ENCODE results near the gene SP1.
"Not testable (repeated sequence)": the region's sequence is repeated elsewhere in the genome, so short reads cannot be mapped to it uniquely, and the experiment has no call there.

SP1 gene

DNA sequence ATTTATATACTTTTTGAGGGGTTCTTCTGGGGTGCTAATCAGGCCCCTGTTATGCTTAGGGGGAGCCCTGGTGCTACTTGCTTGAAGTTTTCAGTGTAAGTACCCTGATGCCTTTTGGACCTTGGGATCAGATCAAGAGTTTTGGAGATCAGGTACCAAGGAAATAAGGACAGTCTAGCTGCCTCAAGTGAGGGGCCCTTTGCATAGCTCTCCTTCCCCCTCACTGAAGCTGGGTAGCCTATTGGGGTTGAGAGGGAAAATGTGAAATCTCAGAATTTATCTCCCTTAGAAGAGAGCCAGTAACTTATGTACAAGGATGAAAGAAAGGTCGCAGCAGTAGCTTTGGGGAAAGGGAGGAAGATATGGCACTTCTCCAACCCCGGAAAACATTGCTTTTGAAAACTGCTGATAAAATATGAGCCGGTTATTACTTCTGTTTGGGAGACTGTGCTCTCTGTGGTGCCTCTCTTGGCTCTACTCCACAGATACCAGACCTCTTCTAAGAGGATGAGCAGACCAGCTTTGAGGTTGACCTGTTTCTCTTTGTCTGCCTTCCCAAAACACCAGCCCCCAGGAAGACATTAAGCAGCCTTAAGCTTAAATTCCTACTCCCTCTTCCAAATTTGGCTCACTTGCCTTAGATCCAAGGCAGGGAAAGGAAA, 34.9 kb downstream of the SP1 start:
- DNase-seq, result no peak

DNA sequence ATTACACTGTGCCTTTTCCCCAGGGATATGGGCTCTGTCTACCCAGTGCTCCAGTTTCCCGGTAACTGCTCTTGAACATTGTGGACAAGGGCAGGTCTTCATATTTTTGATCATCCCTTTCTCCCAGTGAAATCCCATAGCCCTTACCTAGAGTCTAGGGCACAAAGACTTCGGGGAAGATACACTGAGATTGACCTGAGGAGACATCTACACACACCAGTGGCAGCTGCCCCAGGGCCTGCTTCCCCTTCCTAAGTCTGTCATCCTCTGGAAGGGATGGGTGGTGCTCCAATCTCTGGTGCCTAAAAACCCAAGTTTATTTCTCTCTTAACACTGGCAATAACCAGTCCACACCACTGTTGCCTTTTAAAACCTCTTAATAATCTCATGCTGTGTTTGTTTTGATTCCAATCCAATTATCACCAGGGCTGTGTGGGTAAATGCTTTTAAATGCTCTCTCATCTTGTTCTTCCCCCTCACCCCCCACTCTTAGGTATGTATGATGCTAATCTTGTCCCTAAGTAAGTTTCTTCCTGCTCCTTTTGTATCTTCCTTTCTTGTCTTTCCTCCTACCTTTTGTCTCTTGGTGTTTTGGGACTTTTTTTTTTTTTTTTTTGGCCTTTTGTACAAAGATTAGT, 35.9 kb downstream of the SP1 start:
- DNase-seq, result not testable (repeated sequence)

DNA sequence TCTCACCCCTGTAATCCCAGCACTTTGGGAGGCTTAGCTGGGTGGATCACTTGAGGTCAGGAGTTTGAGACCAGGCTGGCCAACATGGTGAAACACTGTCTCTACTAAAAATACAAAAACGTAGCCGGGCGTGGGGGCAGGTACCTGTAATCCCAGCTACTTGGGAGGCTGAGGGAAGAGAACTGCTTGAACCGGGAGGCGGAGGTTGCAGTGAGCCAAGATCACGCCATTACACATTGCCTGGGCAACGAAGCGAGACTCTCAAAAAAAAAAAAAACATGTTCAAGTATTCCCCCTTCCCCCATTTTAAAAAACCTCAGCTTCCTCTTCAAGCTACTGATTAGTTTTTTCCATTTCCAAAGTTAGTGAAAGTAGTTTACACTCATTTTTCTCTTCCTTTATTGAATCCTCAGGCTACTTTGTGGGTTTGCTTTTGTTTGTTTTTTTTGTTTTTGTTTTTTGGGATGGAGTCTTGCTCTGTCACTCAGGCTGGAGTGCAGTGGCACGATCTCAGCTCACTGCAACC, 37.4 kb downstream of the SP1 start:
- not testable (repeated sequence) for DNase-seq

DNA sequence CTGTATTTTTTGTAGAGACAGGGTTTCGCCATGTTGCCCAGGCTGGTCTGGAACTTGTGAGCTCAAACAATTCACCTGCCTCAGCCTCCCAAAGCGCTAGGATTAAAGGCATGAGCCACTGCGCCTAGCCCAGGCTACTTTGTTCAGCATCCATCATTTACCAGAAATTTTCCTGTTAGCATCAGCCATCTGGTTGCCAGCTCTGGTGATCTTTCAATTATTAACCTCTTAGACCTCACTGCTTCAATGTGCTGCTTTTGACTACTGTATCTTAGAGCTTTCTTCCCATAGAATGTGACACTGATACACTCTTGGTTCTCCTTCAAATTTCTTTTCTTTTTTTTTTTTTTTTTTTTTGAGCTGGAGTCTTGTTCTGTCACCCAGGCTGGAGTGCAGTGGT, 38.2 kb downstream of the SP1 start:
- DNase-seq, result no peak

DNA sequence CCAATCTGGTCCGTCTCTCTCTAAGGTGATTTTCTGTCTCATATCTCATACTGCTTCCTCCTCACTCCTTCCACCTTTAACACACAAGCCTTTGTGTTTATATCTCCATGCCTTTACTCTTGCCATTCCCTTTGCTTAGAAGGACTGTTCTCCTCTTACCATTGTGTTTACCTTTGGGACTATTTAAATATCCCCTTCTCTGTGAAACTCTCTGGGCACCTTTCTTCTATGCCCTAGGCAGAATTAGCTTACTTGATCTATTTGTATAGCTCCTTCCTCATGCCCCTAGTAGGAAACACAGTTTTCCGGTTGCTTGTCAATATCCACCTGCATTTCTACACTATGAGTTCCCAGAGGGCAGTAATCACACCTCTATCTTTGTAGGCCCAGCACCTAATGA, 39.8 kb downstream of the SP1 start:
- no peak for DNase-seq

DNA sequence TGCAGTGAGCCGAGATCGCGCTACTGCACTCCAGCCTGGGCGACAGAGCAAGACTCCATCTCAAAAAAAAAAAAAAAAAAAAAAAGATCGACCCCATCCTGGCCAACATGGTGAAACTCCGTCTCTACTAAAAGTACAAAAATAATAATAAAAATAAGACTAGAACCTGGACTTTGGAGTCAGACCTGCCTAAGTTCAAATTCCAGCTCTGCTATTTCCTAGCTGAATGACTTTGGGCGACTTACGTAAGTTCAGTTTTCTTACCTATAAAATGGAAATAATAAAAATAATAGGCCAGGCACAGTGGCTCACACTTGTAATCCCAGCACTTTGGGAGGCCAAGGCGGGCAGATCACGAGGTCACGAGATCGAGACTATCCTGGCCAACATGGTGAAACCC, 42.3 kb downstream of the SP1 start:
- not testable (repeated sequence) for DNase-seq

DNA sequence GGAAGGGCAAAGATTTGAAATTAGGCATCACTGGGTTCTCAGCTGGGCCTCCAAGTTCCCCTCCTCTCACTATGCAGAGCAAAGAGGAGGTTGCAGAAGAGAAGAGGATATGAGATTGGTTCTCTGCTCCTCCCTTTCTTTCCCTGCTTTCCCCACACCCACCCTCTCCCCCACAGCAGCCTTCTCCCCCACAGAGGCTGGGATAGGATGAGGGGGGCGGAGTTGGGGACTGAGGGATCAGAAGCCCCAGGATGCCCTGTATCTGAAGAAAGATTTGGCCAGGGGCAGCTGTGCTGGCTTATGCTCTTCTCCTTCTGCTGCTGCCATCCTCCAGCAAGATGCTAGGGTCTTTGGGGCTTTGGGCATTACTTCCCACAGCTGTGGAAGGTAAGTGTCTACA, 43.6 kb downstream of the SP1 start, which contains the start of gene AMHR2:
Gene AMHR2 (plus strand): TSS at position 259 of the 400 bp plus-strand sequence. CDS start 80 bp downstream, at position 339.
- DNase-seq, result no peak

DNA sequence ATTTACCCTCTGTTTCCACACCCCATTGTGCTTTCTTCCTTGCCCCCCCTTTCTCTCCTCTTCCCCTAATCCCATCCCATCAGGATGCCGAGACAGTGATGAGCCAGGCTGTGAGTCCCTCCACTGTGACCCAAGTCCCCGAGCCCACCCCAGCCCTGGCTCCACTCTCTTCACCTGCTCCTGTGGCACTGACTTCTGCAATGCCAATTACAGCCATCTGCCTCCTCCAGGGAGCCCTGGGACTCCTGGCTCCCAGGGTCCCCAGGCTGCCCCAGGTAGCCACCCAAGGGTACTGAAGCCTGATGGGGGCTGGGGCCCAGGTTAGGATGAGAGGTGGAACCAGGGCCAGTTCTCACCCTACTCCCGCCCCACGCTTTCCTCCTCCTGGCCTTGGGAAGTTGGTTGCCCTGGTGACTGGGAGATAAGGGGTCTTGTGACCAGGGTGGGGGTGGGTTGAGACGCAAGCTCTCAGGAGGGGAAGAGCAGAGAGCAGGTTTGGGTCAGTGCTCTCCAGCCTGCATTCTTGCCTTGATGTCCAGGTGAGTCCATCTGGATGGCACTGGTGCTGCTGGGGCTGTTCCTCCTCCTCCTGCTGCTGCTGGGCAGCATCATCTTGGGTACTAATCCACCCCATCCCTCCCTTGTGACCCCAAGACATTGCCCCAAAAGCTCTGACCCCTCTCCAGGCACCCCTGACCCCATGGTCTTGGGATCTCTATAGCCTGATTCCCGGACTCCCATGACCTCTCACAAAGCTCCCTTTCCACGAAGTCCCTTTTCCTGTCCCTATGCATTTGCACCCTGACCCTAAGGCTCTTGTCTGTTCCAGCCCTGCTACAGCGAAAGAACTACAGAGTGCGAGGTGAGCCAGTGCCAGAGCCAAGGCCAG, 44.9 kb downstream of the SP1 start:
- DNase-seq, result no peak

DNA sequence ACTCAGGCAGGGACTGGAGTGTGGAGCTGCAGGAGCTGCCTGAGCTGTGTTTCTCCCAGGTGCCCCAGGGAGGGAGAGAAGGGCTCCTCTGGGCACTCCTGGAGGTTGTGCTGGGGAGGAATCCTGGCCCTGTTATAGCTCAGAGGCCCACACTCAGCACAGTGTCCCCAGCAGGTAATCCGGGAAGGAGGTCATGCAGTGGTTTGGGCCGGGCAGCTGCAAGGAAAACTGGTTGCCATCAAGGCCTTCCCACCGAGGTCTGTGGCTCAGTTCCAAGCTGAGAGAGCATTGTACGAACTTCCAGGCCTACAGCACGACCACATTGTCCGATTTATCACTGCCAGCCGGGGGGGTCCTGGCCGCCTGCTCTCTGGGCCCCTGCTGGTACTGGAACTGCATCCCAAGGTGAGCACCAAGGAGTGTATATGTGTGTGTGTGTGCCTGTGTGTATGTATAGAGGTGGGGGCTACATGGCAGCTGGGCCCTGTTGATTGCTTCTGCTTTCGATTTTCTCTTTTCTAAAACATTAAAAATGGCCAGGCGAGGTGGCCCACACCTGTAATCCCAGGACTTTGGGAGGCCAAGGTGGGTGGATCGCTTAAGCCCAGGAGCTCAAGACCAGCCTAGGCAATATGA, 45.7 kb downstream of the SP1 start:
- no peak for DNase-seq

DNA sequence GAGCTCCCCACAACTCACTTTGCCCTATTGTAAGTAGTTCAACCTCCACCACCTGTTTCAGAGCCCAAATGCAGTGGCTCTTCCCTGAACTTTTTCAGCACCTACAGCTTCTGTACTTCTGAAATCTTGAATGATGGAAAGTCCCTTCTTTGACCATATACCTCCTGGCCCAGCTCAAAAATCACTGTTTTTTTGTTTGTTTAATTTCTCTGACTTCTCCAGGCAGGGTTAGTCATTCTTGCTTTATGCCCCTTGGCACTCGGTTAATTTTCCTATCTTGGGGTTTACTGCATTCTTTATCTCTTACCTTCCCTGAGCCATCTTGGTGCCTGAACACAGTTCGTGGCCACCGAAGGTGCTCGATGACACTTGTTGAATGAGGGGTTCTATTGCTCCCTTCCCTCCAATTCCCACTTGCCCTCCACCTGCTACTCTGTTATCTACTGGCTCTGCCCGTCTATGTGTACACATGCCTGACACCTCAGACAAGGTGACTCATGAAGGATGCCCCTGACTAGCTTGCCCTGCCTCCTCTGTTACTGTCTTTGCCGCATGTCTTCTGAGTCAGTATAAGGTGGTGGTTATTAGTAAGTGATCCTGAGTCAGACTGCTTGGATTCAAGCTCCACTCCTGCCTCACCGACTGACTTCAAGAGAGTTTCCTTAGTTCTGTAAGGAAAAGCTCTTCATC, 48.1 kb downstream of the SP1 start:
- peak in 1 of 2 donors; percentile 38 for DNase-seq

DNA sequence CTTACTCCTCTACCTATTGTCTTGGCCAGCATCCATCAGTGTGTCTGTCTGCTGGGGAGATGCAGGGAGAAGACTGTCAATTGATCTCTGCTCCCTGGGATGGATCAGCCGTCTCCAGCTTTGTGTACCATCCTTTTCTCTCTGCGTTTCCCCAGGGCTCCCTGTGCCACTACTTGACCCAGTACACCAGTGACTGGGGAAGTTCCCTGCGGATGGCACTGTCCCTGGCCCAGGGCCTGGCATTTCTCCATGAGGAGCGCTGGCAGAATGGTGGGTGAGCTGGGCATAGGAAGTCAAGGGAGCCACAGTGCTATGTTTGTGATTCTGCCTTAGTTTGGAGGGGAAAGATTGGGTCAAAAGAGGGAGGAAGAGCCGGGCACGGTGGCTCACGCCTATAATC, 48.8 kb downstream of the SP1 start:
- no peak for DNase-seq

DNA sequence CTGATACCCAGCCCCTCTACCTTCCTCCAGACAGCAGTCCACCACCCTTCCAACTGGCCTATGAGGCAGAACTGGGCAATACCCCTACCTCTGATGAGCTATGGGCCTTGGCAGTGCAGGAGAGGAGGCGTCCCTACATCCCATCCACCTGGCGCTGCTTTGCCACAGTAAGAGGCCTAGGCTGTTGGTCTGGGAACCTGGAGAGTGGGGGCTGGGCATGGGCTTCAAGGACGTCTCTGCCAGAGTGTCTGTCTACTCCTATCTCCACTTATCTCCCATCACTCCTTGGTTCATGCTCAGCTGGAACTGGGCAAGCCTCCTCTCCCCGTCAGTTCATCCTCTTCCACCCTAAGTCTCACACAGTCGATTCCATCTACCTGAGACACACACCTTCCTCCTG, 50.1 kb downstream of the SP1 start:
- no peak for DNase-seq

DNA sequence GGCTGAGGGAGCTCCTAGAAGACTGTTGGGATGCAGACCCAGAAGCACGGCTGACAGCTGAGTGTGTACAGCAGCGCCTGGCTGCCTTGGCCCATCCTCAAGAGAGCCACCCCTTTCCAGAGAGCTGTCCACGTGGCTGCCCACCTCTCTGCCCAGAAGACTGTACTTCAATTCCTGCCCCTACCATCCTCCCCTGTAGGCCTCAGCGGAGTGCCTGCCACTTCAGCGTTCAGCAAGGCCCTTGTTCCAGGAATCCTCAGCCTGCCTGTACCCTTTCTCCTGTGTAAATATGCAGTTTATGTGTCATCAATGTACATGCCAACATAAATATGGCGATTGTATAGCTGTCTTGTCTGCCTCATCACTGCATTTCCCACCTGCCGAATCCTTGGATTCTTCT, 51.2 kb downstream of the SP1 start:
- no peak for DNase-seq

DNA sequence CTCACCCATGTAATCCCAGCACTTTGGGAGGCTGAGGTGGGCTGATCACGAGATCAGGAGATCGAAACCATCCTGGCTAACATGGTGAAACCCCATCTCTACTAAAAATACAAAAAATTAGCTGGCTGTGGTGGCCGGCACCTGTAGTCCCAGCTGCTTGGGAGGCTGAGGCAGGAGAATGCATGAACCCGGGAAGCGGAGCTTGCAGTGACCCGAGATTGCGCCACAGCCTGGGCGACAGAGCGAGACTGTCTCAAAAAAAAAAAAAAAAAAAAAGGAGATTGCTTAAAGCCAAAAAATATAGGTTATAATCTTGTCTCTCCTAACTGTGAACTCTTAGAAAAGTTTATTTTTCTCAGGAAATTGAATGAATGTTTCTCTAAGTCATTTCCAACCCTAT, 55.4 kb downstream of the SP1 start:
- not testable (repeated sequence) for DNase-seq

DNA sequence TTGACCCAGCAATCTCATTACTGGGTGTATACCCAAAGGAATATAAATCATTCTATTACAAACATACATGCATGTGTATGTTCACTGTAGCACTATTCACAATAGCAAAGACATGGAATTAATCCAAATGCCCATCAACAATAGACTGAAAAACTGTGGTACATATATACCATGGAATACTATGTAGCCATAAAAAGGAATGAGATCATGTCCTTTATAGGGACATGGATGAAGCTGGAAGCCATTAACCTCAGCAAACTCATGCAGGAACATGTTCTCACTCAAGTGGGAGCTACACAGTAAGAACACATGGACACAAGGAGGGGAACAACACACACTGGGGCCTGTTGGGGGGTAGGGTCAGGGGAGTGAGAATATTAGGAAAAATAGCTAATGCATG, 59.6 kb downstream of the SP1 start:
- DNase-seq, result not testable (repeated sequence)

DNA sequence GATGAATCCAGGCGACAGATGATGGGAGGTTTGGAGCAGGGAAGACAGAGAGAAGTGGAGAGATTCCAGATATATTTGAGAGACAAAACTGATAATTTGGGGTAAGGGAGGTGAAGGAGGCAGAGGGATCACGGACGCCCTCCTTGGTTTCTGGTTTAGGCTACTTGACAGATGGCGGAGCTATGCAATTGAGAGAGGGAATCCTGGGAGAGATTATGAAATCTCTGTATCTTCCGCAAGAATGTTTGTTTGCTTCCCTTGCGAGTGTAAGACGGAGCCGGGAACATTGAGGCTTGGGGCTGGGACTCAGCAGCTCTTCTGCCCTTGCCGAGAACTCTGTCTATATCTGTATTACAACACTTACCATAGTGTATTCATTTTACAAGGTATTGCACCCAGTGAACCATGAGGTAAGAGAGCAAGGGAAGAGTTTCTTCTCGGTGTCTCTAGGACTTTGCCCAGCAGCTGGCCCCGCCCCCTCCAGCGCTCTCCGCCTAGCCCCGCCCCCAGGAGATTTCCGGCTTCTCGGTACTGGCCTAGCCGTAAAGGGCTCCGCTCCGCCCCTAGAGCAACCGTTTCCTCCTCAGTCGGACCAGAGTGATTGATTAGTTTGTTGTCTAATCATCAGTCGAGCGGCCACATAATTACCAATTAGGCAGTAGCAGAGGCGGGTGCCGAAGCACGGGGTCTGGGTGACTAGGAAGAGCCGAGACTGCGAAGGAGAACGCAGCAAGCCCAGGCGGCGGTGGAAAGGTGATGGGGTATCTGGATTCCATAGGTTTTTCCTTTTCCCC, 61.3 kb downstream of the SP1 start, which contains the start of gene PRR13:
Gene PRR13 (plus strand): TSS at position 695 of the 794 bp plus-strand sequence. CDS start 981 bp downstream, outside the sequence.
- DNase-seq, result peak; percentile 98 to 99

DNA sequence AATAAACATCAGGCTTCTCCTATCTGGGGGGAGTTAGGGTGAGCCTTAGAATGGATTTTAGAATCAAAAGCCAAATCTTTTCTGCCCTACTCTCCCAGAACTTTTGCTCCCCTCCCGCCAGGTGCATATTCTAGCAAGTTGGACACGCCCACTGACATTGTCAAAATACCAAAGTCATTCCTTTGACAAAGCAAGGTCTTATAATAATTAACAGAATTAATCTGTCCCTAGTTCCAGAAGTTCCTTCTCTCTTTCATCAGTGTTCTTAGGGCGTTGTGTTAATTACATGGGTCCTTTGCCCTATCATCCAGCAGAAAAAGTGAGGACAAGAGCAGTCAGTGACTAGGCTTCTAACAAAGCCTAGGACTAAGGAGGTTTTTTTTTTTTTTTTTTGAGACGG, 64.0 kb downstream of the SP1 start:
- no peak for DNase-seq

DNA sequence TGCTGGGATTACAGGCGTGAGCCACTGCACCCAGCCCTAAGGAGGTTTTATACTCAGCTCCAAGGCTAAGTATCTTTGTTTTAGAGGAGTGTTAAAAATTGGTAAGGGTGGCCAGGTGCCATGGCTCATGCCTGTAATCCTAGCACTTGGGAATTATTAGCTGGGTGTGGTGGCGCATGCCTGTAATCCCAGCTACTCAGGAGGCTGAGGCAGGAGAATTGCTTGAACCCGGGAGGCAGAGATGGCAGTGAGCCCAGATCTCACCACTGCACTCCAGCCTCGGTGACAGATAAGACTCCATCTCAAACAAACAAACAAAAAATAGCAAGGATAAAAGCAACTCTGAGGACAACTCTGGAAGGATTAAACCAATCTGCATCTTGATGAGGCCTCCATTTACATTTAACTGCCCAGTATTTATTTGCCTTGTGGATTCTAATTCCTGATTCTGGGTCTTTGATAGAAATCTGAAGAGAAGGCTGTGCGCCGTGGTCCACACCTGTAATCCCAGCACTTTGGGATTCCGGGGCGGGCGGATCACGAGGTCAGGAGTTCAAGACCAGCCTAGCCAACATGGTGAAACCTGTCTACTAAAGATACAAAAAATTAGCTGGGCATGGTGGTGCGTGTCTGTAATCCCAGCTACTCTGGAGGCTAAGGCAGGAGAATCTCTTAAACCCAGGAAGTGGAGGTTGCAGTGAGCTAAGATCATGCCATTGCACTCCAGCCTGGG, 64.8 kb downstream of the SP1 start:
- DNase-seq, result not testable (repeated sequence)

DNA sequence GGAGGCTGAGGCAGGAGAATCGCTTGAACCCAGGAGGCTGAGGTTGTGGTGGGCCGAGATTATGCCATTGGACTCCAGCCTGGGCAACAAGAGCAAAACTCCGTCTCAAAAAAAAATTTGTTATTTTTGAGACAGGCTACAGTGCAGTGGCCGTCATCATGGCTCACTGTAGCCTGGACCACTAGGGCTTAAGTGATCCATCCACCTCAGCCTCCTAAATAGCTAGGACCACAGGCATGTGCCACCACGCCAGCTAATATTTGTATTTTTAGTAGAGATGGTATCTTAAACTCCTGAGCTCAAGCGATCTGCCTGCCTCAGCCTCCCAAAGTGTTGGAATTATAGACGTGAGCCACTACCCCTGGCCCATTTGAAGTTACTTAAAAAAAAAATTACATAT, 71.0 kb downstream of the SP1 start:
- no peak for DNase-seq

DNA sequence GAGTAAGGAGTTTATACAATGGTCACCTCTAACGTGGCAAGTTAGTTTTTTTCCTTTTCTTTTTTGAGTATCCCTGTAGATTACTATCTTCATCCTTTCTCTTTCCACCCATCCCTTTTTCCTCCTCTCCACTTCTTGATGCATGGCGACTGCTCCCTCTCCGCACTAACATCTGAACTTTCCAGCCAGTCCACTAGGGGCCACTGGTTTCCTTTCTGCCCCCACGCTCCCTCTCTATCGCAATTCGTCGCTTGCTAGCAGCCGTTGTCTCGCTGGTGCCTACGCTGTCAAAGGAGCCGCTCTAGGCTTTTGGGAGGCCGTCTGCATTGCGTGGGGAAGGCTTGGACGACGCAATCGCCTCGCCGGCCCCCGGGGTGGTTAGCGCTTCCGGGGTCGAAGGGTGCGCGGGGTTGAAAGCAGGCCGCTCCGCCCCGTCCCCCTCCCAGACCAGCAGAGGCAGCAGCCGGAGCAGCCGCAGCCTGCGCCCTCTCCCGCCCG, 71.7 kb downstream of the SP1 start, which contains the start of gene PCBP2:
Gene PCBP2 (plus strand): TSS at position 442 of the 498 bp plus-strand sequence. CDS start 2,699 bp downstream, outside the sequence.
- DNase-seq, result peak; percentile 92 to 94

Data from stimulated activated CD4-positive, alpha-beta T cell treated with anti-CD3 and anti-CD28 coated beads, Interleukin-2, amount 100 ng/mL, for 48 hours (primary cell).